ENCODE data around the gene MRPS12.

GRCh38 chr19:38892841-38893240 is 37.9 kb upstream of the MRPS12 start:
- TF ChIP-seq CTCF (IDR thresholded peaks at IDR 0.05; ENCODE audit: low read depth, low read length), result no peak
- TF ChIP-seq POLR2A (IDR thresholded peaks at IDR 0.05; ENCODE audit: extremely low read depth, insufficient read length), result no peak

Measured in NB4 (cell line).